HTR-8/SVneo (cell line): ENCODE data around the gene CYSRT1.

Experiments
- DNase-seq: peaks from one replicate; pipeline ENCODE4 v3.0.0; 2011; ENCODE audit warnings: low spot score, mixed read lengths; ENCODE audit not compliant: insufficient read length
- FAIRE-seq: peaks from 2 replicates; lab custom pipeline; 2011; peaks lifted over from hg19 to GRCh38; lab: Jason Lieb, UNC

Gene CYSRT1

GRCh38 chr9:137265496-137266161 lies 40.7 kb downstream of the CYSRT1 start:
- no peak for DNase-seq

GRCh38 chr9:137266162-137266527 lies 41.2 kb downstream of the CYSRT1 start:
- no peak for FAIRE-seq
- DNase-seq = no peak

More at GRCh38 chr9:137265496-137266161, 40.7 kb downstream of the CYSRT1 start:
- FAIRE-seq = no peak

- no peak for DNase-seq
- FAIRE-seq = no peak
Observed at GRCh38 chr9:137266585-137267453, 41.8 kb downstream of the CYSRT1 start.

GRCh38 chr9:137267933-137268355 lies 43.0 kb downstream of the CYSRT1 start:
- DNase-seq = no peak
- FAIRE-seq = no peak

GRCh38 chr9:137268538-137269201 lies 43.7 kb downstream of the CYSRT1 start:
- DNase-seq = no peak
- no peak for FAIRE-seq

GRCh38 chr9:137269231-137269772 lies 44.3 kb downstream of the CYSRT1 start:
- DNase-seq (no peak), FAIRE-seq (no peak)

GRCh38 chr9:137270929-137271695 lies 46.1 kb downstream of the CYSRT1 start:
- FAIRE-seq (no peak), DNase-seq (no peak)

- DNase-seq (no peak), FAIRE-seq (no peak)
Observed at GRCh38 chr9:137271696-137272076, 46.7 kb downstream of the CYSRT1 start.

- DNase-seq (no peak), FAIRE-seq (no peak)
Observed at GRCh38 chr9:137272241-137273094, 47.5 kb downstream of the CYSRT1 start.

GRCh38 chr9:137273095-137273490 lies 48.1 kb downstream of the CYSRT1 start:
- FAIRE-seq = no peak
- DNase-seq = no peak

- DNase-seq (no peak), FAIRE-seq (no peak)
Observed at GRCh38 chr9:137273611-137274320, 48.8 kb downstream of the CYSRT1 start.

GRCh38 chr9:137275203-137275587 lies 50.2 kb downstream of the CYSRT1 start:
- no peak for FAIRE-seq
- no peak for DNase-seq
